Neural progenitor cell (in vitro differentiated cells): ENCODE results near the gene CABLES1. TPM values are rescaled to one million over a fixed set of nuclear protein-coding genes. Genes with fewer than 3 reads are reported as not detected.

Experiments used
- DNase-seq: peaks from one replicate; pipeline ENCODE4 v3.0.0-alpha.2; 2016; ENCODE audit warnings: low spot score
- H2AFZ ChIP-seq: fragments of 200-600 bp; sonication (generic); replicated peaks from 2 replicates; pipeline ENCODE4 v1.6.1; 2016; ENCODE audit warnings: antibody characterized with exemption
- H3F3A ChIP-seq: fragments of 200-600 bp; sonication (generic); 2 replicates; pipeline ENCODE4 v1.6.1; 2016; ENCODE audit warnings: antibody characterized with exemption, low read depth
- H3K27ac ChIP-seq: fragments of 200-600 bp; sonication (generic); 2 replicates; pipeline ENCODE4 v1.5.1; 2016; ENCODE audit warnings: mild to moderate bottlenecking
- H3K27me3 ChIP-seq: fragments of 200-600 bp; sonication (generic); 2 replicates; pipeline ENCODE4 v1.6.1; 2016; ENCODE audit warnings: mild to moderate bottlenecking, moderate library complexity
- H3K36me3 ChIP-seq: fragments of 200-600 bp; sonication (generic); 2 replicates; pipeline ENCODE4 v1.5.1; 2016
- H3K4me1 ChIP-seq: fragments of 200-600 bp; sonication (generic); 2 replicates; pipeline ENCODE4 v1.6.1; 2016; ENCODE audit warnings: mixed run types
- H3K4me2 ChIP-seq: fragments of 200-600 bp; sonication (generic); 2 replicates; pipeline ENCODE4 v1.6.1; 2016
- H3K4me3 ChIP-seq: fragments of 200-600 bp; sonication (generic); 2 replicates; pipeline ENCODE4 v1.5.1; 2016
- H3K79me2 ChIP-seq: fragments of 200-600 bp; sonication (generic); 2 replicates; pipeline ENCODE4 v1.6.1; 2016; ENCODE audit warnings: low read depth
- H3K9ac ChIP-seq: fragments of 200-600 bp; sonication (generic); 2 replicates; pipeline ENCODE4 v1.6.1; 2016
- H3K9me3 ChIP-seq: fragments of 200-600 bp; sonication (generic); 2 replicates; pipeline ENCODE4 v1.5.1; 2016; ENCODE audit warnings: low read depth
- H4K20me1 ChIP-seq: fragments of 200-600 bp; sonication (generic); 2 replicates; pipeline ENCODE4 v1.6.1; 2016; ENCODE audit warnings: low read depth
- H3K27ac Mint-ChIP-seq: 3 replicates; pipeline ENCODE4 v1.8.0; 2021; ENCODE audit warnings: mixed read lengths
- H3K27me3 Mint-ChIP-seq: 2 replicates; pipeline ENCODE4 v1.8.0; 2022; ENCODE audit warnings: low read depth, mild to moderate bottlenecking, inconsistent platforms, moderate library complexity, mixed read lengths; ENCODE audit not compliant: insufficient read depth
- H3K36me3 Mint-ChIP-seq: 3 replicates; pipeline ENCODE4 v1.8.0; 2021; ENCODE audit warnings: mixed read lengths
- H3K4me1 Mint-ChIP-seq: 3 replicates; pipeline ENCODE4 v1.8.0; 2021; ENCODE audit warnings: mixed read lengths
- H3K4me3 Mint-ChIP-seq: 3 replicates; pipeline ENCODE4 v1.8.0; 2021; ENCODE audit warnings: mild to moderate bottlenecking, moderate library complexity, mixed read lengths
- H3K9me3 Mint-ChIP-seq: 3 replicates; pipeline ENCODE4 v1.8.0; 2020; ENCODE audit warnings: mixed read lengths
- CTCF ChIP-seq: fragments of 200-600 bp; sonication (generic); IDR thresholded peaks from 2 replicates; pipeline ENCODE4 v1.5.1; 2017; ENCODE audit warnings: antibody characterized with exemption, mild to moderate bottlenecking
- EZH2 ChIP-seq: fragments of 200-600 bp; sonication (generic); IDR thresholded peaks from 2 replicates; pipeline ENCODE4 v1.6.1; 2017; ENCODE audit warnings: antibody characterized with exemption, mild to moderate bottlenecking, moderate library complexity
- EZH2phosphoT487 ChIP-seq: fragments of 200-600 bp; sonication (generic); IDR thresholded peaks from 2 replicates; pipeline ENCODE4 v1.6.1; 2017; ENCODE audit warnings: antibody characterized with exemption
- total RNA-seq: library from RNA; depleted of rRNA; stranded (reverse); fragments of >200 nt; gene quantifications from 2 replicates; pipeline ENCODE4 v1.2.3, GENCODE V29; 2015; ENCODE audit warnings: low replicate concordance

The CABLES1 gene
- total RNA-seq, 1 donor from 2014 or later, result 2.8 TPM

- peaks cover 30% of the 10 kb centered on the region for H3K4me1 ChIP-seq
- H3K9me3 ChIP-seq, result no peaks in the 10 kb centered on the region
- Mint-ChIP-seq H3K4me3 (no peak overlapping the region), H3K27ac (no peak overlapping the region), H3K9me3 (no peaks in the 10 kb centered on the region), H3K27me3 (peaks cover 2% of the 10 kb centered on the region), H3K36me3 (no peaks in the 10 kb centered on the region), H3K4me1 (peaks cover 20% of the 10 kb centered on the region)
- H3K27me3 ChIP-seq, result no peaks in the 10 kb centered on the region
- no peak overlapping the region for H3K9ac ChIP-seq
- DNase-seq, result no peak
- no peaks in the 10 kb centered on the region for H4K20me1 ChIP-seq
- H3F3A ChIP-seq, result peaks cover 28% of the 10 kb centered on the region
- H3K27ac ChIP-seq, result no peak overlapping the region
- no peak overlapping the region for H3K4me2 ChIP-seq
- H2AFZ ChIP-seq, result no peak overlapping the region
- TF ChIP-seq EZH2phosphoT487 (no peak), CTCF (no peak), EZH2 (no peak)
- no peak overlapping the region for H3K4me3 ChIP-seq
- H3K36me3 ChIP-seq, result no peaks in the 10 kb centered on the region
- no peaks in the 10 kb centered on the region for H3K79me2 ChIP-seq
Measured at GRCh38 chr18:23172591-23173380, 37.5 kb downstream of the CABLES1 start.

- Histone ChIP-seq H3K27me3 (no peaks in the 10 kb centered on the region), H4K20me1 (no peaks in the 10 kb centered on the region), H2AFZ (no peak overlapping the region), H3K27ac (no peak overlapping the region), H3F3A (peaks cover 19% of the 10 kb centered on the region), H3K4me1 (peaks cover 23% of the 10 kb centered on the region), H3K9me3 (no peaks in the 10 kb centered on the region), H3K36me3 (no peaks in the 10 kb centered on the region), H3K4me3 (no peak overlapping the region), H3K79me2 (no peaks in the 10 kb centered on the region), H3K9ac (no peak overlapping the region), H3K4me2 (no peak overlapping the region)
- no peaks in the 10 kb centered on the region for H3K27me3 Mint-ChIP-seq
- no peaks in the 10 kb centered on the region for H3K9me3 Mint-ChIP-seq
- DNase-seq, result no peak
- peaks cover 16% of the 10 kb centered on the region for H3K4me1 Mint-ChIP-seq
- no peak overlapping the region for H3K27ac Mint-ChIP-seq
- TF ChIP-seq EZH2 (no peak), CTCF (no peak)
- no peak overlapping the region for H3K4me3 Mint-ChIP-seq
- H3K36me3 Mint-ChIP-seq, result no peaks in the 10 kb centered on the region
Measured at GRCh38 chr18:23173912-23174311, 38.6 kb downstream of the CABLES1 start.

GRCh38 chr18:23176701-23177432, 41.6 kb downstream of the CABLES1 start:
- Histone ChIP-seq H3K4me3 (no peak overlapping the region), H3K4me2 (no peak overlapping the region), H3K27me3 (no peaks in the 10 kb centered on the region), H3K79me2 (no peaks in the 10 kb centered on the region), H4K20me1 (no peaks in the 10 kb centered on the region), H3K9me3 (no peaks in the 10 kb centered on the region), H3K36me3 (no peaks in the 10 kb centered on the region), H3K27ac (no peak overlapping the region), H3K4me1 (peaks cover 8% of the 10 kb centered on the region), H2AFZ (no peak overlapping the region), H3K9ac (no peak overlapping the region), H3F3A (no peaks in the 10 kb centered on the region)
- Mint-ChIP-seq H3K36me3 (no peaks in the 10 kb centered on the region), H3K9me3 (no peaks in the 10 kb centered on the region), H3K27me3 (peaks cover 3% of the 10 kb centered on the region), H3K4me3 (no peak overlapping the region), H3K4me1 (peaks cover 7% of the 10 kb centered on the region), H3K27ac (no peak overlapping the region)
- TF ChIP-seq EZH2, result no peak
- no peak for TF ChIP-seq CTCF
- no peak for TF ChIP-seq EZH2phosphoT487
- DNase-seq, result no peak
